ENCODE data around the gene SEZ6. TPM values are rescaled to one million over a fixed set of nuclear protein-coding genes. Genes with fewer than 3 reads are reported as not detected.

Gene SEZ6
- total RNA-seq, 1 experiment from 2014 or later, result not detected

GRCh38 chr17:28963055-28963611 is 42.7 kb downstream of the SEZ6 start:
- POLR2A ChIA-PET, result interaction anchor here (1.4 to 1.6 kb wide), 3 partner anchors 151 to 169 kb away, joined by 3 to 5 read pairs (median 3); no protein-coding TSS in a partner anchor
- Mint-ChIP-seq H3K4me1 (ENCODE audit: insufficient read depth, unreplicated experiment) (no peaks in the 10 kb centered on the region), H3K27me3 (ENCODE audit: insufficient read depth, unreplicated experiment) (peaks cover 27% of the 10 kb centered on the region), H3K27ac (ENCODE audit: low read depth, unreplicated experiment) (no peak overlapping the region), H3K36me3 (ENCODE audit: insufficient read depth, unreplicated experiment) (peaks cover 4% of the 10 kb centered on the region), H3K9me3 (ENCODE audit: unreplicated experiment) (no peaks in the 10 kb centered on the region), H3K4me3 (ENCODE audit: unreplicated experiment) (no peak overlapping the region)
- intact Hi-C loops (cut with micrococcal nuclease), result no loop called here
- TF ChIP-seq CTCF (IDR thresholded peaks at IDR 0.05; ENCODE audit: unreplicated experiment), result no peak
- DNase-seq (ENCODE audit: unreplicated experiment), result no peak
- CTCF ChIA-PET, result interaction anchor here (0.5 to 10.3 kb wide), 9 partner anchors 8 to 182 kb away, joined by 3 to 279 read pairs (median 4); no protein-coding TSS in a partner anchor
- BruUV-seq (replicated peaks), result no TSS peak

- no TSS peak for BruUV-seq (replicated peaks)
- H3K4me3 Mint-ChIP-seq (ENCODE audit: unreplicated experiment), result no peak overlapping the region
- CTCF ChIA-PET, result interaction anchor here (0.6 to 10.3 kb wide), 3 partner anchors 40 to 155 kb away, joined by 3 to 279 read pairs (median 5); no protein-coding TSS in a partner anchor
These were observed 44.4 kb downstream of the SEZ6 start for GRCh38 chr17:28961391-28961790.

GRCh38 chr17:28960256-28961061 is 45.4 kb downstream of the SEZ6 start:
- POLR2A ChIA-PET, result no interaction called here
- BruUV-seq (replicated peaks), result no TSS peak
- Mint-ChIP-seq H3K27me3 (ENCODE audit: insufficient read depth, unreplicated experiment) (peaks cover 27% of the 10 kb centered on the region), H3K4me1 (ENCODE audit: insufficient read depth, unreplicated experiment) (no peaks in the 10 kb centered on the region), H3K9me3 (ENCODE audit: unreplicated experiment) (no peaks in the 10 kb centered on the region), H3K27ac (ENCODE audit: low read depth, unreplicated experiment) (no peak overlapping the region), H3K4me3 (ENCODE audit: unreplicated experiment) (no peak overlapping the region), H3K36me3 (ENCODE audit: insufficient read depth, unreplicated experiment) (peaks cover 4% of the 10 kb centered on the region)
- no peak for TF ChIP-seq CTCF (IDR thresholded peaks at IDR 0.05; ENCODE audit: unreplicated experiment)
- CTCF ChIA-PET, result interaction anchor here (0.6 to 10.3 kb wide), 5 partner anchors 39 to 675 kb away, joined by 3 to 279 read pairs (median 3); no protein-coding TSS in a partner anchor
- intact Hi-C loops (cut with micrococcal nuclease), result no loop called here
- no peak for DNase-seq (ENCODE audit: unreplicated experiment)

More at GRCh38 chr17:28961391-28961790, 44.4 kb downstream of the SEZ6 start:
- TF ChIP-seq CTCF (IDR thresholded peaks at IDR 0.05; ENCODE audit: unreplicated experiment), result no peak
- DNase-seq (ENCODE audit: unreplicated experiment), result no peak
- intact Hi-C loops (cut with micrococcal nuclease), result no loop called here
- Mint-ChIP-seq H3K9me3 (ENCODE audit: unreplicated experiment) (no peaks in the 10 kb centered on the region), H3K36me3 (ENCODE audit: insufficient read depth, unreplicated experiment) (peaks cover 4% of the 10 kb centered on the region), H3K27me3 (ENCODE audit: insufficient read depth, unreplicated experiment) (peaks cover 27% of the 10 kb centered on the region), H3K4me1 (ENCODE audit: insufficient read depth, unreplicated experiment) (no peaks in the 10 kb centered on the region), H3K27ac (ENCODE audit: low read depth, unreplicated experiment) (no peak overlapping the region)
- POLR2A ChIA-PET, result interaction anchor here (0.8 kb wide), 1 partner anchor 9 kb away, joined by 3 read pairs; no protein-coding TSS in a partner anchor

- Mint-ChIP-seq H3K4me3 (ENCODE audit: unreplicated experiment) (no peak overlapping the region), H3K27ac (ENCODE audit: low read depth, unreplicated experiment) (no peak overlapping the region), H3K36me3 (ENCODE audit: insufficient read depth, unreplicated experiment) (peaks cover 4% of the 10 kb centered on the region), H3K27me3 (ENCODE audit: insufficient read depth, unreplicated experiment) (peaks cover 27% of the 10 kb centered on the region), H3K4me1 (ENCODE audit: insufficient read depth, unreplicated experiment) (no peaks in the 10 kb centered on the region), H3K9me3 (ENCODE audit: unreplicated experiment) (no peaks in the 10 kb centered on the region)
- DNase-seq (ENCODE audit: unreplicated experiment), result no peak
- CTCF ChIA-PET, result interaction anchor here (1.1 to 10.3 kb wide), 2 partner anchors 157 to 331 kb away, joined by 3 to 279 read pairs; no protein-coding TSS in a partner anchor
- POLR2A ChIA-PET, result no interaction called here
- BruUV-seq (replicated peaks), result no TSS peak
- no peak for TF ChIP-seq CTCF (IDR thresholded peaks at IDR 0.05; ENCODE audit: unreplicated experiment)
- intact Hi-C loops (cut with micrococcal nuclease), result no loop called here
These were observed 46.4 kb downstream of the SEZ6 start for GRCh38 chr17:28959471-28959871.
